ENCODE results near the gene MESD.

Gene MESD

DNA sequence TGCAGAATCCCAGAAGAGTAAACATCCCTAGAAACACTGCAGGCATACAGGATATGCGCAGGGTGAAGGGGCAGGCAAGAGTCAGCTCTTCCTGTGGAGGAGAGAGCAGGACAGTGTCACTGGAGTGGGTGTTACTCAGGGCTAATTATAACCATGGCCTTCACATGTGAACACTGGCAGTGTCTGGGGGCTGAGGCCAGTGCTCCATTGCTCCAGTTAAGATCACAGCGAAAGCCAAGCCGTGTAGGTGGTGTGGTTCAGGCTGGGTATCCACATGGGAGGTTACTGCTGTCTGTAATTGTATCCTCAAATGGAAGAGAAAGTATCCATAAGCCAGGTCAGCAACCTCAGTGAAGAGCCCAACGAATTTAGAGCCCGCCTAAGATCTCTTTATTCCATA lies 84.6 kb downstream of the MESD start:
- no peak for DNase-seq (ENCODE audit: low read depth in 3 of 3)

DNA sequence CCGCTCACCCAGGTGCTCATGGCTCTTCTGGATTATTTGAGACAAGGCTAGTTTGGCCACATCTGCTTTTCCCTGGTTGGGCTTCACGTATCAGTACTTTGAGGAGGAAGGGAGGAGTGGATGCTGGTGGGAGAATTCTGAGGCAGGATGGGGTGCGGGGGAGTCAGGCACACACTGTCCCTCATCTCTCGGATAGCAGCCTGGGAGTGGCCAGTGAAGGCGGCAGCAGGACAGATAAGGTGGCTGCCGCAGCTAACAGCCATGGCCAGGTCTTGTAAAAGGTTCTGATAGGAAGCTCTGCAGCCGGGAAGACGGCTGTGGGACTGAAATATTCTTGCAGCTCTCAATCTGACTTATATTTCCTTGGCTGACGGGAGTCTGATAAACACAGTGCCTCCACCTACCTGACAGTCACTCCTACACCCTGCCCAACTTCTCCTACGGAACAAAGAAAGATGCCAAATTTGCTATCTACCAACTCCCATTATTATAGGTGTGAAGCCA lies 87.3 kb downstream of the MESD start:
- no peak for DNase-seq (ENCODE audit: low read depth in 3 of 3)

- no peak for DNase-seq (ENCODE audit: low read depth in 3 of 3)
Observed at GRCh38 chr15:80898040-80898439, 91.6 kb downstream of the MESD start.

Measured in stimulated activated CD4-positive, alpha-beta T cell treated with anti-CD3 and anti-CD28 coated beads, TNF-alpha, amount 100 ng/mL, for 4 hours (primary cell).